Suprapubic skin (tissue), 4 donors: Measurements from ENCODE around the gene ZNF532.

Source experiments
- CTCF ChIP-seq, 2 donors: fragments of 200-600 bp in 1 of 2; fragments of 450-650 bp in 1 of 2; sonication (generic) in 1 of 2; IDR thresholded peaks; one replicate each; pipeline ENCODE4 v1.5.1; 2016 to 2019; ENCODE audit warnings: antibody characterized with exemption in 2 of 2, mild to moderate bottlenecking in 1 of 2, moderate library complexity in 1 of 2
- EP300 ChIP-seq: sonication (generic); formaldehyde crosslinking; IDR thresholded peaks from one replicate; pipeline ENCODE4 v1.6.1; 2017; ENCODE audit warnings: antibody characterized with exemption
- POLR2A ChIP-seq, 2 donors: fragments of 450-650 bp; IDR thresholded peaks; one replicate each; pipeline ENCODE4 v1.6.1; 2017; ENCODE audit warnings: antibody characterized with exemption in 2 of 2, mild to moderate bottlenecking in 2 of 2, moderate library complexity in 2 of 2
- POLR2AphosphoS5 ChIP-seq, 3 donors: sonication (generic); formaldehyde crosslinking; IDR thresholded peaks; one replicate each; pipeline ENCODE4 v1.6.1; 2017; ENCODE audit warnings: antibody characterized with exemption in 3 of 3

DNA sequence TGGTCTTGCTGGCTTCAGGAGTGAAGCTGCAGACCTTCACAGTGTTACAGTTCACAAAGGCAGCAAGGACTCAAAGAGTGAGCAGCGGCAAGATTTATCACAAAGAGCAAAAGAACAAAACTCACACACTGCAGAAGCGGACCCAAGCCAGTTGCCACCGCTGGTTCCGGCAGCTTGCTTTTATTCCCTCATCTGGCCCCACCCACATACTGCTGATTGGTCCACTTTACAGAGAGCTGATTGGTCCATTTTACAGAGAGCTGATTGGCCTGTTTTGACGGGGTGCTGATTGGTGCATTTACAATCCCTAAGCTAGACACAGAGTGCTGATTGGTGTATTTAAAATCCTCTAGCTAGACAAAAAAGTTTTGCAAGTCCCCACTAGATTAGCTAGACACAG lies 37.2 kb upstream of the ZNF532 start:
- no peak for TF ChIP-seq CTCF (IDR thresholded peaks at IDR 0.05)
- TF ChIP-seq POLR2AphosphoS5 (IDR thresholded peaks at IDR 0.05): no peak
- TF ChIP-seq POLR2A (IDR thresholded peaks at IDR 0.05): no peak
- TF ChIP-seq EP300: no peak
